Right forelimb (tissue), 1 donor: ENCODE results near the gene GPRC5B.

Source experiments
- DNase-seq: peaks from one replicate; pipeline ENCODE4 v3.0.0-alpha.2; 2018

The GPRC5B gene

GRCh38 chr16:19809121-19809635 lies 75.5 kb downstream of the GPRC5B start:
- DNase-seq: no peak

- DNase-seq: no peak
Measured at GRCh38 chr16:19808061-19808641, 76.5 kb downstream of the GPRC5B start.
